Measurements from ENCODE around the gene MED13.

Gene MED13

DNA sequence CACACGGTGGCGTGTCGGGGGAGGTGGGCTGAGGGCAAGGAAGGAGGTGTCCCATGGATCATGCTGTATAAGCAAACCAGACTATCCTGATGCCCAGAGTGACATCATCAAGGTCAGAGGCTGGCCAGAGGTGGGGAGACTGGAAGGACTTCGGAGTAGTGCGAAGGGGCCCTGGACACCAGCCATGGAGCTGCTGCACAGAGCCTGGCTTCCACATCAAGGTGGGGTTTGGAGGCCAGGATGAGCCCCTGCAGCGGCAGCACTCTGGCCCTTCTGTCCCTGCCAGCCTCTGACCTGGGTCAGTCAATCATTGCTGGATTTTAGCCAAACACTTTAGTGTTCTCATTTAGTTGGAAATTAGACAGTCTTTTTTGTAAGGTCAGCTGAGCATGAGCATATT lies 34.8 kb downstream of the MED13 start:
- ChIA-PET CTCF (no interaction called here), POLR2A (no interaction called here)
- no peak overlapping the region for H3K4me3 ChIP-seq (ENCODE audit: low read depth, low read length)
- TF ChIP-seq, protein P1, sequence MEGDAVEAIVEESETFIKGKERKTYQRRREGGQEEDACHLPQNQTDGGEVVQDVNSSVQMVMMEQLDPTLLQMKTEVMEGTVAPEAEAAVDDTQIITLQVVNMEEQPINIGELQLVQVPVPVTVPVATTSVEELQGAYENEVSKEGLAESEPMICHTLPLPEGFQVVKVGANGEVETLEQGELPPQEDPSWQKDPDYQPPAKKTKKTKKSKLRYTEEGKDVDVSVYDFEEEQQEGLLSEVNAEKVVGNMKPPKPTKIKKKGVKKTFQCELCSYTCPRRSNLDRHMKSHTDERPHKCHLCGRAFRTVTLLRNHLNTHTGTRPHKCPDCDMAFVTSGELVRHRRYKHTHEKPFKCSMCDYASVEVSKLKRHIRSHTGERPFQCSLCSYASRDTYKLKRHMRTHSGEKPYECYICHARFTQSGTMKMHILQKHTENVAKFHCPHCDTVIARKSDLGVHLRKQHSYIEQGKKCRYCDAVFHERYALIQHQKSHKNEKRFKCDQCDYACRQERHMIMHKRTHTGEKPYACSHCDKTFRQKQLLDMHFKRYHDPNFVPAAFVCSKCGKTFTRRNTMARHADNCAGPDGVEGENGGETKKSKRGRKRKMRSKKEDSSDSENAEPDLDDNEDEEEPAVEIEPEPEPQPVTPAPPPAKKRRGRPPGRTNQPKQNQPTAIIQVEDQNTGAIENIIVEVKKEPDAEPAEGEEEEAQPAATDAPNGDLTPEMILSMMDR (IDR thresholded peaks at IDR 0.05; ENCODE audit: insufficient read depth, low read length, missing control alignments): no peak
- DNase-seq (ENCODE audit: low read depth, low spot score): no peak

DNA sequence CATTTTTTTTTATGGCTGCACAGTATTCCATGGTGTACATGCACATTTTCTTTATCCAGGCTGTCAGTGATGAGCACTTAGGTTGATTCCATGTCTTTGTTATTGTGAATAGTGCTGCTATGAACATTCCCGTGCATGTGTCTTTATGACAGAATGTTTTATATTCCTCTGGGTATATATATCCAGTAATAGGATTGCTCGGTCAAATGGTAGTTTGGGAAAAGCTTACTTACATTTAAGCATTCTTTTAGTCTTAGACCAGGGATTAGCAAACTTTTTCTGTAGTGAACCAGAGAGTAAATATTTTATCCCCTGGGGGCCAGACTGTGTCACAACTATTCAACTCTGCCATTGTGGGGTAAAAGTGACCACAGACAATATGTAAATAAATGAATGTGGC lies 40.2 kb downstream of the MED13 start:
- CTCF ChIA-PET: no interaction called here

DNA sequence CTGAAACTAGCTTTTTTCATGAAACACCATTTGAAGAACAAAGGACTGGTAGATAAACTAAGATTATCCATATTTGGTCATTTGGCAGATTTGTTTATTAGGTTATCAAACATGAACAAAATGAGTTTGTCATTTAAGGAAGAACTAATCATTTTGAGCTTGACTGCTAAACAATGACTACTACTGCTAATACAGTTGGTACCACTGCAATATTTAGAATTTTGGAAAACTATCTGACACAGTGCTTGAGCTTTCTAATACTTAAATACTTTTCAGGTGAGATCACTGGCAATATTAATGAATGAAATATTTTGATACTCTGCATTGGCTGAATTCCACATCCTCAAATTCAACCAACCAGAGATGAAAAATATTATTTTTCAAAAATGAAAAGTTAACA lies 47.2 kb downstream of the MED13 start:
- CTCF ChIA-PET: no interaction called here
- DNase-seq (ENCODE audit: low read depth, low spot score): no peak
- TF ChIP-seq, protein P1 (IDR thresholded peaks at IDR 0.05; ENCODE audit: insufficient read depth, low read length, missing control alignments): no peak
- H3K4me3 ChIP-seq (ENCODE audit: low read depth, low read length): no peak overlapping the region
- POLR2A ChIA-PET: no interaction called here

More for the DNA sequence above, 40.2 kb downstream of the MED13 start:
- DNase-seq (ENCODE audit: low read depth, low spot score): no peak
- POLR2A ChIA-PET: no interaction called here
- TF ChIP-seq, protein P1 (IDR thresholded peaks at IDR 0.05; ENCODE audit: insufficient read depth, low read length, missing control alignments): no peak
- no peak overlapping the region for H3K4me3 ChIP-seq (ENCODE audit: low read depth, low read length)

DNA sequence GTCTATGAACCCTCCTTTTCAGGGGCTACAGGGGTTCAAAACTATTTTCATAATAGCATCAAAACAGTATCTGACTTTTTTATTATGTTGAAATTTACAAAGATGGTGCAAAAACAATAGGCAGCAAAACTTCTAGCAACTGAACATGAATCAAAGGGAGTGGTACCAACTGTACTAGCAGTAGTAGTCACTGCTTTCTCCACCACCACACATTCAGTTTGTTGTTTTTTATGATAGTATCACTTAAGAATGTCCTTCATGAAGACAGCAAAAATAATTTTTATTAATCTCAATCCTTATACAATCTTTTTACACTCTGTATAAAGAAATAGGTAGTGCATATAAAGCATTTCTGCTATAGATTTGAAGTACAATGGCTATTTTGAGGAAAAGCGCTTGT lies 47.6 kb downstream of the MED13 start:
- no peak overlapping the region for H3K4me3 ChIP-seq (ENCODE audit: low read depth, low read length)
- POLR2A ChIA-PET: no interaction called here
- TF ChIP-seq, protein P1 (IDR thresholded peaks at IDR 0.05; ENCODE audit: insufficient read depth, low read length, missing control alignments): no peak
- no peak for DNase-seq (ENCODE audit: low read depth, low spot score)
- CTCF ChIA-PET: no interaction called here

DNA sequence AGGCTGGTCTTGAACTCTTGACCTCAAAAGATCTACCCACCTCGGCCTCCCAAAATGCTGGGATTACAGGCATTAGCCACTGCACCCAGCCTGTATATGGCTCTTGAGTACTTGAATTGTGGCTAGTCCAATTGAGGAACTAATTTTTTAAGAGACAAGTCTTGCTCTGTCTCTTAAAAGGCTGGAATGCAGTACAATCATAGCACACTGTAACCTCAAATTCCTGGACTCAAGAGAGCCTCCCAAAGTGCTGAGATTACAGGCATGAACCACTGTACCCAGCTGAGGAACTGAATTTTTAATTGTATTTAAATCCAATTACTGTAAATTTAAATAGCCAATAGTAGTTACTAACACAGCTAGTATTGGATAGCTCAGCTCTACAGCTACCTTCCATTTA lies 50.6 kb downstream of the MED13 start:
- no peak for DNase-seq (ENCODE audit: low read depth, low spot score)
- TF ChIP-seq, protein P1 (IDR thresholded peaks at IDR 0.05; ENCODE audit: insufficient read depth, low read length, missing control alignments): no peak
- ChIA-PET CTCF (no interaction called here), POLR2A (no interaction called here)
- H3K4me3 ChIP-seq (ENCODE audit: low read depth, low read length): no peak overlapping the region

DNA sequence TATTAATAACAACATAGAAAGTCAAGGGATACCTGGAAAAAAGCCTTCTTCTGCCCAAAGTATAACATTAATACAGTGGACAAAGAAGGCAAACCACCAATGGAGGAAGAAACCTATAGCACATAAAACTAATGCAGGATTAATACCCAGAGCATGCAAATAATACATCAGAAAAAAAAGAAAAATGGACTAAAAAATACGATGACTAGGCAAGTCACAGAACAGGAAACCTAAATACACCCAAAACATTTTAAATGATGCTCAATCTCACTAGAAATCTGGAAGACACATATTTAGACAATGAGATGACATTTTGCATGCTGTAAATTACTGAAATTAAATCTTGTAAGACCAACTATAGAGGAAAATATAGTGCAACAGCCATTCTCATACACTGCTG lies 55.9 kb downstream of the MED13 start:
- ChIA-PET CTCF (interaction anchor here (0.6 kb wide), 1 partner anchor 57 kb away, joined by 3 read pairs; no protein-coding TSS in a partner anchor), POLR2A (no interaction called here)
- TF ChIP-seq, protein P1 (IDR thresholded peaks at IDR 0.05; ENCODE audit: insufficient read depth, low read length, missing control alignments): no peak

More for the DNA sequence above, 55.9 kb downstream of the MED13 start:
- no peak for DNase-seq (ENCODE audit: low read depth, low spot score)
- no peak overlapping the region for H3K4me3 ChIP-seq (ENCODE audit: low read depth, low read length)
